OCI-LY7 (cell line): ENCODE results near the gene BACH2. TPM values are rescaled to one million over a fixed set of nuclear protein-coding genes. Genes with fewer than 3 reads are reported as not detected.
"Not testable (repeated sequence)": the region's sequence is repeated elsewhere in the genome, so short reads cannot be mapped to it uniquely, and the experiment has no call there.

Experiments
- BruUV-seq: library from RNA; stranded (reverse); fragments of 400-500 nt; replicated peaks from 2 replicates; lab custom pipeline; 2021; lab: Mats Ljungman, UMichigan
- CTCF ChIA-PET: fragments of 300-600 bp; sonication (Branson Sonifier 250); formaldehyde crosslinking; loops from one replicate; lab custom pipeline; 2022; ENCODE audit warnings: antibody characterized with exemption; ENCODE audit not compliant: unreplicated experiment; lab: Charles Lee
- POLR2A ChIA-PET: fragments of 300-600 bp; sonication (Branson Sonifier 250); formaldehyde crosslinking; loops from one replicate; lab custom pipeline; 2022; ENCODE audit warnings: antibody characterized with exemption; lab: Charles Lee
- DNase-seq: peaks from one replicate; pipeline ENCODE4 v3.0.0-alpha.2; 2015; ENCODE audit warnings: low spot score
- H2AFZ ChIP-seq: fragments of 200-600 bp; sonication (generic), shearing (Covaris generic); 2 replicates; pipeline ENCODE4 v1.6.1; 2014; ENCODE audit warnings: mild to moderate bottlenecking, antibody characterized with exemption, low read length, moderate library complexity
- H3K27ac ChIP-seq: fragments of 200-600 bp; sonication (generic); 2 replicates; pipeline ENCODE4 v1.5.1; 2014; ENCODE audit warnings: mixed run types, low read depth, mild to moderate bottlenecking, moderate library complexity, low read length, inconsistent platforms; ENCODE audit not compliant: poor library complexity, severe bottlenecking
- H3K36me3 ChIP-seq: fragments of 200-600 bp; sonication (generic); 2 replicates; pipeline ENCODE4 v1.6.1; 2014; ENCODE audit warnings: mild to moderate bottlenecking, antibody characterized with exemption, low read length, moderate library complexity, mixed read lengths; ENCODE audit not compliant: insufficient read depth
- H3K4me1 ChIP-seq: fragments of 200-600 bp; sonication (generic); 2 replicates; pipeline ENCODE4 v1.5.1; 2014; ENCODE audit warnings: mild to moderate bottlenecking, low read length; ENCODE audit not compliant: insufficient read depth, poor library complexity, severe bottlenecking
- H3K4me2 ChIP-seq: fragments of 200-600 bp; sonication (generic); 2 replicates; pipeline ENCODE4 v1.6.1; 2014; ENCODE audit warnings: mild to moderate bottlenecking, low read length
- H3K4me3 ChIP-seq: fragments of 200-600 bp; sonication (generic); 2 replicates; pipeline ENCODE4 v1.5.1; 2014; ENCODE audit warnings: mild to moderate bottlenecking, low read depth, low read length; ENCODE audit not compliant: poor library complexity, severe bottlenecking
- H3K79me2 ChIP-seq: fragments of 200-600 bp; sonication (generic); 2 replicates; pipeline ENCODE4 v1.6.1; 2016; ENCODE audit warnings: low read depth, mild to moderate bottlenecking, low read length, moderate library complexity, mixed read lengths; ENCODE audit not compliant: insufficient read depth
- H3K9me2 ChIP-seq: fragments of 200-600 bp; sonication (generic); 2 replicates; pipeline ENCODE4 v1.6.1; 2016; ENCODE audit warnings: mild to moderate bottlenecking, low read length, mixed read lengths; ENCODE audit not compliant: insufficient read depth
- H3K9me3 ChIP-seq: fragments of 200-600 bp; sonication (generic); 2 replicates; pipeline ENCODE4 v1.6.1; 2014; ENCODE audit warnings: mild to moderate bottlenecking, mixed run types, low read length, mixed read lengths
- H4K20me1 ChIP-seq: fragments of 200-600 bp; sonication (generic); 2 replicates; pipeline ENCODE4 v1.6.1; 2014; ENCODE audit warnings: mild to moderate bottlenecking, antibody characterized with exemption, low read length, moderate library complexity, mixed read lengths; ENCODE audit not compliant: insufficient read depth
- EZH2phosphoT487 ChIP-seq: fragments of 200-600 bp; sonication (generic); IDR thresholded peaks from 2 replicates; pipeline ENCODE4 v1.6.1; 2018; ENCODE audit warnings: low read depth, borderline replicate concordance, mild to moderate bottlenecking, mixed run types, antibody characterized with exemption, low read length, moderate library complexity, mixed read lengths
- intact Hi-C: fragments of 100-400 bp; cut with micrococcal nuclease; formaldehyde crosslinking; loops from one replicate; pipeline ENCODE4 v1.10.0; 2022; ENCODE audit not compliant: unreplicated experiment
- total RNA-seq, 2 experiments: library from RNA; depleted of rRNA in 1 of 2; stranded (reverse); fragments of >200 nt in 1 of 2; shearing (Covaris generic) in 1 of 2; gene quantifications; 2 replicates each; pipeline ENCODE4 v1.2.3, GENCODE V29; 2014 to 2022
- TF ChIP-seq, protein P1 (sequence below): fragments of 200-600 bp; sonication (generic); conservative IDR thresholded peaks from 2 replicates; pipeline ENCODE4 v1.5.1; 2014; ENCODE audit warnings: mild to moderate bottlenecking, antibody characterized with exemption, low read length, moderate library complexity, mixed read lengths

BACH2 gene
- total RNA-seq, 2 experiments from 2014 or later: 92.0 to 163 TPM

GRCh38 chr6:90131614-90132423, 164.8 kb downstream of the BACH2 start:
- POLR2A ChIA-PET: interaction anchor here (0.5 to 1.3 kb wide), 5 partner anchors 8 to 352 kb away, joined by 3 to 4 read pairs (median 4); no protein-coding TSS in a partner anchor

DNA sequence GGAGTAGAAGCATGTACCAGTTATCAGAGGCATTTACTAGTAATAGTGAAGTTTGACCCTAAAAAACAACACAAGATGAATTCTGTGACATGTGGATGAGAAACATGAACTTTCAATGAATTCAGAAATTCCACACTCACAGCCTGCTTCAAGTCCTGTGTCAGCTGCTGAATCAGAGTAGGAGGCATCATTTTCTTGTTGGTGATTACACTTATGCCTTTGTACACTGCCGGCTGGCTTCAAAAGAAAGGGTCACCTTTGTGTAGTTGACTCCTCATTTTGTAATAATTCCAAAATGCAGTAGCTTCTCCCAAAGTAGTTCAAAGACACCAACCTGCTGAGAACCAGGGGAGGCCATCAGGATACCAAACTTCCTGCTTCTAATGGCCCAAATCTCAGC, 165.5 kb downstream of the BACH2 start:
- Histone ChIP-seq H3K9me3 (no peaks in the 10 kb centered on the region), H2AFZ (no peak overlapping the region), H3K4me1 (peaks cover 45% of the 10 kb centered on the region), H3K36me3 (peaks cover 58% of the 10 kb centered on the region), H3K4me3 (no peak overlapping the region), H3K79me2 (peaks cover 59% of the 10 kb centered on the region), H3K27ac (no peak overlapping the region), H3K4me2 (no peak overlapping the region), H3K9me2 (no peaks in the 10 kb centered on the region), H4K20me1 (0 out of 2 replicates have a peak, but pooled peaks cover 7% of the 10 kb centered on the region)
- intact Hi-C loops: no loop called here
- DNase-seq: no peak
- no TSS peak for BruUV-seq
- ChIA-PET POLR2A (interaction anchor here (1.3 kb wide), 2 partner anchors 9 to 16 kb away, joined by 4 read pairs; no protein-coding TSS in a partner anchor), CTCF (no interaction called here)
- TF ChIP-seq, protein P1, sequence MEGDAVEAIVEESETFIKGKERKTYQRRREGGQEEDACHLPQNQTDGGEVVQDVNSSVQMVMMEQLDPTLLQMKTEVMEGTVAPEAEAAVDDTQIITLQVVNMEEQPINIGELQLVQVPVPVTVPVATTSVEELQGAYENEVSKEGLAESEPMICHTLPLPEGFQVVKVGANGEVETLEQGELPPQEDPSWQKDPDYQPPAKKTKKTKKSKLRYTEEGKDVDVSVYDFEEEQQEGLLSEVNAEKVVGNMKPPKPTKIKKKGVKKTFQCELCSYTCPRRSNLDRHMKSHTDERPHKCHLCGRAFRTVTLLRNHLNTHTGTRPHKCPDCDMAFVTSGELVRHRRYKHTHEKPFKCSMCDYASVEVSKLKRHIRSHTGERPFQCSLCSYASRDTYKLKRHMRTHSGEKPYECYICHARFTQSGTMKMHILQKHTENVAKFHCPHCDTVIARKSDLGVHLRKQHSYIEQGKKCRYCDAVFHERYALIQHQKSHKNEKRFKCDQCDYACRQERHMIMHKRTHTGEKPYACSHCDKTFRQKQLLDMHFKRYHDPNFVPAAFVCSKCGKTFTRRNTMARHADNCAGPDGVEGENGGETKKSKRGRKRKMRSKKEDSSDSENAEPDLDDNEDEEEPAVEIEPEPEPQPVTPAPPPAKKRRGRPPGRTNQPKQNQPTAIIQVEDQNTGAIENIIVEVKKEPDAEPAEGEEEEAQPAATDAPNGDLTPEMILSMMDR: no peak
- TF ChIP-seq EZH2phosphoT487: no peak

More at GRCh38 chr6:90131614-90132423, 164.8 kb downstream of the BACH2 start:
- intact Hi-C loops: no loop called here
- H3K4me3 ChIP-seq: no peak overlapping the region
- CTCF ChIA-PET: no interaction called here
- peaks cover 38% of the 10 kb centered on the region for H3K4me1 ChIP-seq
- no peaks in the 10 kb centered on the region for H3K9me3 ChIP-seq
- peaks cover 59% of the 10 kb centered on the region for H3K79me2 ChIP-seq
- H3K9me2 ChIP-seq: no peaks in the 10 kb centered on the region
- H3K36me3 ChIP-seq: peaks cover 52% of the 10 kb centered on the region
- 0 out of 2 replicates have a peak, but pooled peaks cover 9% of the 10 kb centered on the region for H4K20me1 ChIP-seq
- TF ChIP-seq, protein P1: no peak
- TF ChIP-seq EZH2phosphoT487: no peak
- H2AFZ ChIP-seq: no peak overlapping the region
- H3K4me2 ChIP-seq: no peak overlapping the region; the same call in 1 of the 2 replicates
- H3K27ac ChIP-seq: peak overlapping the region; percentile 44
- no peak for DNase-seq
- no TSS peak for BruUV-seq

GRCh38 chr6:90128687-90129086, 168.0 kb downstream of the BACH2 start:
- POLR2A ChIA-PET, intact Hi-C loops: not testable (repeated sequence)
- H4K20me1 ChIP-seq: peaks cover 11% of the 10 kb centered on the region; the same call in 1 of the 2 replicates

More at GRCh38 chr6:90128687-90129086, 168.0 kb downstream of the BACH2 start:
- peaks cover 59% of the 10 kb centered on the region for H3K4me1 ChIP-seq
- H3K4me3 ChIP-seq, BruUV-seq, H3K27ac ChIP-seq, H3K9me2 ChIP-seq, H2AFZ ChIP-seq, CTCF ChIA-PET, H3K4me2 ChIP-seq, H3K9me3 ChIP-seq, DNase-seq: not testable (repeated sequence)
- H3K79me2 ChIP-seq: peaks cover 69% of the 10 kb centered on the region
- H3K36me3 ChIP-seq: peaks cover 51% of the 10 kb centered on the region
